Activated CD8-positive, alpha-beta memory T cell treated with anti-CD3 and anti-CD28 coated beads, Interleukin-2, amount 50 U/mL, for 24 hours (primary cell): ENCODE results near the gene KRT17.
"Not testable (repeated sequence)": the region's sequence is repeated elsewhere in the genome, so short reads cannot be mapped to it uniquely, and the experiment has no call there.

ENCODE experiments used
- DNase-seq: peaks from one replicate; pipeline ENCODE4 v3.0.0-alpha.2; 2020; ENCODE audit errors: extremely low read depth

Gene KRT17

DNA sequence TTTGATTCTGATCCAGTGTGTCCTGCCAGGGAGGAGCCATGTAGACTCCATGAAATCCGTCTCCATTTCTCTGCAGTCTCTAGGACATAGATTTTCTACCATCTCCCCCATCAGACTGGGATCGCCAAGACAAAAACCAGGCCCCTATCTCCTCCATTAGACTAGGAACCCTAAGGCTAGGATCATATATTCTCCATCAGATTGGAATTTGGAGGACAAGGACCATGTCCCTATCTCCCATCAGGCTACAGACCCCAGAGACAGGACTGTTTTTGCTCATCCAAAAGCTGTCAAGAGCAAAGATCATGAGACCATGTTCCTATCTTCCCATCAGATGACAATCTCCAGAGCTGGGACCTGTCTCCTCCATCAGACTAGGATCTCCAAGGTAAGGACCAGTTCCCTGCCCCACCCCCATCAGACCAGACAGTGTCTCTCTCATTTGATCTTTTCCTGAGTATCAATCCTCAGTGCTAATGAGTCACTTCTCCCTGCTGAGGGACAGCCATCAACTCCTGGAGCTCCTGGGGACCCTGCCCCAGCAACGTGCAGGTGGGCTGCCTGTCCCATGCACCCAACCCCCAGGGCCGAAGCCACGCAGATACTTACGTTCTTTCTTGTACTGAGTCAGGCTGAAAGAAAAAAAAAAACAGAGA lies 4.3 kb downstream of the KRT17 start:
- DNase-seq = not testable (repeated sequence)

DNA sequence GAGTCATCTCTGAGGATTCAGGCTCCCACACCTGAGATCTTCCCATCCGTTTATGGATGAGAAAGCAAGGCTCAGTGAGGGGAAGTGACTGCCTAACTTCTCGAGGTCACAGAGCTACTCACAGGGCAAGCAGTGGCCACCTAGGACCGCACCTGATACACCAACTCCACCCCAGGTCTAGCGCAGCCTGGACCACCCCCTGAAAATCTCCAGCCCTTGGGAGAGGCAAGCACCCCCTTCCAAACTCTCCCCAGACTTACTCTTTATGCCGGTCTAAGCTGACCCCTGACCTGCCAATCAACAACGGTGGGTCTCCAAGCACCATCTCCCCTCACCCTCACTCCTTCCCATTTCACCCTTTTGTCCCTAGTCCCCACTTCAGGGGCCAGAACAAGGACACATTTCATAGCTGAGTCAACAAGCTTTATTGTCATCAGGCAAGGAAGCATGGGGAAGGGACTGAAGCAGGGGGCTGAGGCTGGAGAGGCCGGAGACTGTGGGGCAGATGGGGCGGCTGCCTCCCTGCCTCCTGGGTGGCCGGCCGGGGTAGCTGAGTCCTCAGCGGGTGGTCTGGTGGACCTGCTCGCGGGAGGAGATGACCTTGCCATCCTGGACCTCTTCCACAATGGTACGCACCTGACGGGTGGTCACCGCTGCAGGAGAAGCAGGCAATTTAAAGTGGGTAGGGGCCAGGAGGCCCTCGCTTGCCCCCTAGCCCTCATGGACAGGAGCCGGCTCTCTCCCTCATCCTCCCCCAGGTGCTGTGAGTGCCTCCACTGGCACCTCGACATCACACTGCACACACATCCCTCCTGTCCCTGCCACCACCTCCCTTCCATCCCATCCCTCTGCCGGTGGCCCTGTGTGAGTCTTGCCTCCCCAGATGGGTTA lies 5.1 kb downstream of the KRT17 start:
- DNase-seq = no peak

DNA sequence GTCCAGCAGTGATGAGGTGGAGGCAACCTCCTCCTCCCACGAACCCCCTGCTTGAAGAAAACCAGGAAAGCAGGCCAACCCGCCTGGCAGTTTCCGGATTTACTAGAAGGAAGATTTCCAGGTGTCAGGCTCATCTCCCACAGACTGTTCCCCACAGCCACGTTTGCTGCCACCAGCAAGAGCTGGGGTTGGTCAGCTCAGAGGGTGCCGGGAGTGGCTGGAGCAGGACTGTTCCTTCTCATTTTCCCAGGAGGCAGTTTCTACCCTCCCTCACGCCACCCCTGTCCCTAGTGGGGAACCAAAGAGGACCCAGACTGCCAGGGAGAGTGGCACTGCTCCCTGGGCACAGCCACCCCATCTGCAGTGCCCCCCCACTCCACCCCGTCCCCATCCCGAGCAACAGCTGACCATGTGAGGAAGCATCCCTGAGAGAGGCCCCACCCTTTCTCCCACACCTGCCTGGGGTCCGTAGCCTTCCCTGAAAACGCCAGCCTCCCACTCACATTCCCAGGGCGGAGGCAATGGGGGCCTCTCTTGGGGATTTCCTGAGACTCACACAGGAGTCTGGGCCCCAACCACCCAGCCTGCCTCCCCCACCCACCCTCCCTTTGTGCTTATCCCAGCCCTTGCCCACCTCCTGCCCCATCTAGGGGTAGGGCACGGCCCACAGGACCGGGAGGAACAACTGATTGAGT lies 5.9 kb downstream of the KRT17 start:
- no peak for DNase-seq

DNA sequence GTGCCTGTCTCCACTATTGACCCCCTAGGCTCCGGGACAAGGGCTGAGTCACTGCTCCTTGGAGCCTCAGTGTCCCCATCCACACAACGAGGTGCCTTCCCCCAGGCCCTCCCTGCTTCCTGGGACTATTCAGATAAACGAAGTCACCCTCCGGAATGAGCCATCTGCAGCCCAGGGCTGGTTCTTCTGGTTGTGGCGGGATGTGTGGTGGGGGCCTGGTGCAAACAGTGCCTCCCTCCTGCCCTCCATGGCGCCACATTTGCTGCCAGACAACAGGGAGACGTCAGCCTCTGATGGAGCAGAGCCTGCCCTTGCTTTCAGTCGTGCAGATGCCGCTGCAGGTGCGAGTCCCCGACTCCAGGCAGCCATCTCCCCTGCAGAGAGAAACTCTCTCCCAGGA lies 6.7 kb downstream of the KRT17 start:
- DNase-seq = no peak

DNA sequence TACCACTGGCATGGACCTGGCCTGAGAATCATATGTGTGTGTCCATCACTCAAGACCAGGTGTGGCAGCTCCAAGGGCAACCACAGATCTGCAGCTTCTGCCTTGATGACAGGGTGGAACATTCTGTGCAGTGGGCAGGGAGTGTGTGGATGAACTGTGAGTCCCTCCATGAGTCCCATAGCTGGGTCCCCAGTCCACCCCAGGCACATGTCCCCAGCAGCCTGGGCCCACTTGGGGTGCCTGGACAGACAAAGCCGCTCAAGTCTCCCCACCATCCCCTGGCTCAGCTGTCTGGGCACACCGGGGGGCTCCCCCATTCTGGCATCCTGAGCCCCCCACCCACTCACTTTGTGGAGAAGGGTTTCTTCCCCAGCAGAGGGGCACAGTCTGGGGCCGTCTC lies 7.2 kb downstream of the KRT17 start:
- DNase-seq = no peak

DNA sequence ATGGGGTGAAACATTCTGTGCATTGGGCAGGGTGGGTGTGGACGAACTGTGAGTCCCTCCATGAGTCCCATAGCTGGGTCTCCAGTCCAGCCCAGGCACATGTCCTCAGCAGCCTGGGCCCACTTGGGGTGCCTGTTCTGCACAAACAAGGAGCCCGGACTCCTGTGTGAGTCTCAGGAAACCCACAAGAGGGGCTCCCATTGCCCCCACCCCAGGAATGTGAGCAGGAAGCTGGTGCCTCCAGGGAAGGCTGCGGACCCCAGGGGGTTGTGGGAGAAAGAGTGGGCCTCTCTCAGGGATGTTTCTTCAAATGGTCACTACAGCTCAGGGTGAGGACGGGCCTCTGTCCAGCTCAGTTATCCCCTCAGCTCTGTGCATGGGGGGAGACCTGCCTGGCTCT lies 7.9 kb downstream of the KRT17 start:
- not testable (repeated sequence) for DNase-seq

DNA sequence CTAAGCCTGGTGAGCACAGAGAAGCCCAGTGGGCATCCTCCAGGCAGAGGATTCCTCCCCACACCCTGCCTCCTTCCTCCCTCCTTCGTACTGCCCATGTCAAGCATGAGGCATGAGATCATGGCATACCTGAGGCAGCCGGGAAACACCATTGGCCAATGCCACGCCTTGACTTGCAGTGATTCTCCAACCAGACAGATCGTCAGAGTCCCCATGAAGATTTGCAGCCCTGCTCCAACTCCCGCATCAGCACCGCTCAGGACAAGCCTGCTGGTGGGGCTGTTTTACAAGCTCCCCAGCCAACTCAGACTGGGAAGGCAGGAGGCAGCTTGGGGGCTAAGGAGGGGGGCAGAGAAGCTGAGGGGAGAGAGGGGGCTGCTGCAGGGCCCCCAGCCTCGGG lies 8.9 kb downstream of the KRT17 start:
- DNase-seq = no peak

DNA sequence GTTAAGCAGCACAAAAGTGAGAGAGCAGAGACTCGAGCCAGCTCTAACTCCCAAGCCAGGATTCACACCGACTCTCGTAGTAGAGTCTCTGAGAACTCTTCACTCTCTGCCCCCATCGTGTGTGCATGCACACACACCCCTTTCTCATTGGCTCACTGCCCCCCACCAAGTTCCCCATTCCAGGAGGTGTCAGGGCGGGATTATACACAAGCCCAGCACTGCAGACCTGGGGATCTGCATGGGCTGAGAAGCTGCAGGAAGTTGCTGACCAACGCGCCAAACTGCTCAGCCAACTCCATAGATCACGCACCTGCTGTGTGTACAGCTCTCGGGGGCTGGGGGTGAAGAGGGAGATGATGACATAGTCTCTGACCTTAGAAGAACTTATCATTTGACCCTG lies 9.6 kb downstream of the KRT17 start:
- DNase-seq = not testable (repeated sequence)

DNA sequence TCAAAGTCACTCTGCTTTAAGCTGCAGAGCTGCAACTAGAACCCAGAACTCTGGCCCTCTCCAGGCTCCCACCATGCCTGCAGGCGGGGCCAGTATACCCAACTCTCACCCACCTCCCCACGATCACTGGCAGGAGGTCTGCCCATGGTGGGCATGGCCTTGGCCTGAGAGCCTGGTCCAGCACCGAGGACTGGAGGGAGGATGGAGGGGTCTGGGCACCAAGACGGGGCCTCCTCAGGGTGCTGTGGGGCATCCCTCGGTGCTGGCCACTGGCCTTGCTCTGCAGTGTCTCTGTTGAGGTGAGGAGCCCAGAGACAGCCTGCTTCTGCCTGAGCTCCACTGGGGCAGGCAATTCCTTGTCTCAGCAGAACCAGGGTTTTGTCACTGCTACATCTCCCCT lies 10.3 kb downstream of the KRT17 start:
- DNase-seq = no peak

DNA sequence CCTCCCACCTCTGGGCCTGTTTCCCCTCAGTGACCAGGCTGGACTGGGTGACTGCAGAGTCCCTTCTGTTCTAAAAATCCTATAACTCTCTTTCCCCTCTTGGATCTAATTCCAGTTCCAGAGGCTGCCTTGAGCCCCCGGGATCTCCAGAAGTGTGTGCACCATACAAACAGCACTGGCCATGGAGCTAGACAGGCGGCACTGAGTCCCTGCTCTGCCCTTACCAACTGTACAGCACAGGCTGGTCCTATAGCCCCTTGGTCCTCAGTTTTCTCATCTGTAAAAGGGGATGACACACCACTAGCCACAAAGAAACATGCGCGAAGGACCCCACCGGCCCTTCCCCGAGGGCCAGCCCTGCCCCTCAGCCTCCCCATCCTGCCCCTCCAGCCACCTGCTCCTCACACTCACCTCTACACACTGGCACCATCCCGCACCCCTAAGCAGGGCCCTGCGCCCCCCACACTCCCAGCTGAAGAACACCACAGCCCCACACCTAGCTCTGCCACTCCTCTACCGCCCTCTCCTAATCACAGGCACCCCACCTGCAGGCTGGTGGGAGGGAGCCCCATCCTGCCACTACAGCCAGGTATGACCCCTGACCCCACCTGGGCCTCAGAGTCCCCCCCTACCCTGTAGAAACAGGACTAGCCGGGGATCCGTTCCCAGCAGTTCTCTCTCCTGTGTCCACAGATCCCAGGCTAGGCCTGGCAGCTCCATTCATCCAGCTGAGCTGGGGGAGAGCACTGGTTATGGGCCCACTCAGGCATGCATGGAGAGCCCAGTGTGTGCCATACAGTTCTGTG lies 10.9 kb downstream of the KRT17 start:
- DNase-seq = no peak

DNA sequence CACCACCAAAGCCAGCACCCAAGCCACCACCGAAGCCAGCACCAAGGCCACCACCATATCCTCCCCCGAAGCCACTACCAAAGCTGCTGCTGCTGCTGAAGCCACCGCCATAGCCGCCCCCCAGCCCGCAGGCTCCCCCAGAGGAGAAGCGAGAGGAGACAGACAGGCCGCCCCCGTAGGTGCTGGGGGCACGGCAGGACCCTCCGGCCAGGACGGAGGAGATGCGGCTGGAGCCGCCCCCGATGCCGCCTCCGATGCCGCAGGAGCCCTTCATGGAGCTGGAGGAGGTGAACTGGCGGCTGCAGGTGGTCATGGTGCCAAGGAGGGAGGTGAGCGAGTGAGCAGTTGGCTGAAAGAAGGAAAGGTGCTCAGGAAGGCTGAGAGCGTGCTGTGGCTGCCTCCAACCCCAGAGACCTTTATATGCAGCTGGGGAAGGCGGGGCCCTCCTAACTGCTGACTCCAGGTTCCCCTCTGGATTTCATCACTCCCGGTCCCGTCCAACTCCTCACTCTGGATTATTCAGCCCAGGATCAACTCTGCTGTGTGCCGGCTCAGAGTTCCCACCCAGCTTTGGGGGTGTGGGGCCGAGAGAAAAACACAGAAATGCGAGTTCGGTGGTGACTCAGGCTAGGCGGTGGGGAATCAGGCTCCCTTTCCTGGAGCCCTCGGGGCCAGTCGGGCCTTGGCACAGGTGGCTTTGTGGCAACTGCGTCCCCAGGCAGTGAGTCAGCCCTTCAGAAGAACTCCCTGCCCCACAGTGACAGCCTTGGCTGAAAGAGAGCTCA lies 11.8 kb downstream of the KRT17 start, which contains the start of gene KRT16:
TSS of gene KRT16 (minus strand) at position 392 of the 785 bp plus-strand sequence. CDS start at position 313, 79 bp downstream.
- not testable (repeated sequence) for DNase-seq

DNA sequence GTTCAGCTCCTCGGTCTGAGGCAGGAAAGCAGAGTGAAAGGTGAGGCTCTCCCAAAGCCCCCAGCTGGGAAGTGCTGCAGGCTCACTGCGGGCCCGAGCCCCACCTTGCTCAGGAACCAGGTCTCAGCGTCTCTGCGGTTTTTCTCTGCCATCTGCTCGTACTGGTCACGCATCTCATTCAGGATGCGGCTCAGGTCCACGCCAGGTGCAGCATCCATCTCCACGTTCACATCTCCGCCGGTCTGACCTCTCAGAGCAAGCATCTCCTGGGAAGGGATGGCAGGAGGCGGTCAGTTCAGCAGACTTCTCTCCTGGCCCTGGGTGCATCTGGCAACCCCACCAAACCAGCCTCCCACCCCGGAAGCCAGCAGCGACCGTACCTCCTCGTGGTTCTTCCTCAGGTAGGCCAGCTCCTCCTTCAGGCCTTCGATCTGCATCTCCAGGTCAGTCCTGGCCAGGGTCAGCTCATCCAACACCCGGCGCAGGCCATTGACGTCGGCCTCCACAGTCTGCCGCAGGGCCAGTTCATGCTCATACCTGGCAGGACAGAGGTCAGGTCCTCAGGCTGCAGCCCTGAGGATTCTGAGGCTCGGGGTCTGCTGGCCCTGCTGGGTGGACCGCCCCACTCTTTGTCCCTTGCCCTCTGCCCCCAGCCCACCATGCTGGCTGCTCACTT lies 13.3 kb downstream of the KRT17 start:
- DNase-seq = no peak

DNA sequence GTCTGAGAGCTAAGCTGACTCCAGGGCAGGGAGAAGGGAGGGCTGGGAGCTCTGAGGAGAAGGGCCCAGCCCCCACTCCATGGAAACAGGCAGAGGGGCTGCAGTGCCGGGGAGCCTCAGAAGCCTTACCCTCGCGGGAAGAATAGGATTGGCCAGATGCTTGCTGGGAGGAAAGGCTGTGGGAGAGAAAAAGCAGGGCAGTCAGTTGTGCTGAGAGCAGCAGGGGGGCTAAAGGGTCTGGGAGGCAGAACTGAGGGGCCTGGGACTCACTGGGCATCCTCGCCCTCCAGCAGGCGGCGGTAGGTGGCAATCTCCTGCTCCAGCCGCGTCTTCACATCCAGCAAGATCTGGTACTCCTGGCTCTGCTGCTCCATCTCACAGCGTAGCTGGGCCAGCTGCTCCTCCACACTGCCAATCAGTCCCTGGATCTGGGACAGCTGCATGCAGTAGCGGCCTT lies 14.3 kb downstream of the KRT17 start:
- not testable (repeated sequence) for DNase-seq

DNA sequence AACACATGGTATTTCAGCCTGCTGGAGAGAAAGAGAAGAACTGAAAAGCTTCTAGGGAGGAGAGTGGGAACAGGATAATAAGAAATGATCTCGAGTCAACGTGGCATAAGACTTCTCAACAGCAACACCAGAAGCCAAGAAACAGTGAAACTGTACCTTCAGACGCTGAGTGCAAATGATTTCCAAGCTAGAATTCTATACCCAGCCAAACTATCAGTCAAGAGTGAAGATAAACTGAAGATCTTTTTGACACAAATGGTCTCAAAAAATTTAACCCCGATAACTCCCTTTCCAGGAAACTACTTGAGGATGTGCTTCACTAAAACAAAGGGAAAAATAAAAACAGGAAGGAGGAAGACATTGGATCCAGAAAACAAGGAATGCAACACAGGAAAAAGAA lies 17.4 kb downstream of the KRT17 start:
- DNase-seq = not testable (repeated sequence)

DNA sequence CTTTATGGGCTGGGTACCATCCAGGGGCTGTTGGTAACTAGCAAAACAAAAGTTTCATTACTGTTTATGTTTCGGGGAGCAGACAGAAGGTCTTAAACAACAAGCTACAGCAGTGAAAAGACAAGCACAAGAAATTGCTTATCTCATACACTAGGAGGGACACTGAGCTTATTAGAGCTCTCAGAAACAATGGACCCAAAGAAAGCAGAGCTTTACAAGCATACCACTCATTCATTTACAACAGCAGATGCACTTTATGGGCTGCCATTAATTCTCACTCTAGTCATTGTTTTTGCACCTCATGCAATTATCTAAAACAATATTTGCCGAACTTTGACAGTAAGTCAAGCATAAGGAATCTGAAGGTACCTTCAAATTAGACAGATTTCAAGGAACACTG lies 21.9 kb downstream of the KRT17 start:
- DNase-seq = no peak

DNA sequence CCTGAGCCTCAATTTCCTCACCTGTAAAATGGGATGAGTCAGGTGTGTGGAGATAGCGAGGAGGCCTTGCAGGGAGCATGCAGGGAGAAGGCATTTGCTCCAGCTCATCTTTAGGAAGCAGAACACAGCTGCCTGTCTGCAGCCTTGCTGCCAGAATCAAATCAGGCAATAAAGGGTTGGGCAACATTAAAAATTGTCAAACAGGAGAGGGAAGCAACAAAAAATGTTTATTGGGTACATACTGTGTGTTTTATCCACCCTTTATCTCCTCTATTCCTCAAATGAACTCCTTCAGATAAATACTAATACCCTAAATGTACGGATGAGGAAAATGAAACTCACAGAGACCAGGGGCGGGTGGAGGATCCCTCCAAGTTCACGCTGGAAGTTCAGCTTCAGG lies 24.1 kb downstream of the KRT17 start:
- no peak for DNase-seq

DNA sequence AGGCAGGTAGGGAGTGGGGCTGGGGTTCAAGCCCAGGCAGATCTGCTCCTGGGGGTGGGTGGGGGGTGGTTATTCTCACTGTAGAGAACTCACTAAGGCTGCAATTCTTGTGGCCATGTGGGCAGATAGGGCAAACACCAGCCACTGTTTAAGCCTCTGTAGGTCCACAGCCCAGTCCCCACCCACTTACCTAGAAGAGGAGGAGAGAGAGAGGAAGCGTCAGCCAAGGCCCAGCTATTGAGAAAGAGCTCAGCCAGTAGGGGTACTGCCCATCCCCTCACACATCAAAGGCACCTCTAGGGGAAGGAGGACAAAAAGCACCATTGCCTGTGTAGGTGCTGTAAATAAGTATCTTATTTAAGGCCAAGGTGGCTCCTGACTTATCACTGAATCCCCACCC lies 24.7 kb downstream of the KRT17 start:
- DNase-seq = no peak

DNA sequence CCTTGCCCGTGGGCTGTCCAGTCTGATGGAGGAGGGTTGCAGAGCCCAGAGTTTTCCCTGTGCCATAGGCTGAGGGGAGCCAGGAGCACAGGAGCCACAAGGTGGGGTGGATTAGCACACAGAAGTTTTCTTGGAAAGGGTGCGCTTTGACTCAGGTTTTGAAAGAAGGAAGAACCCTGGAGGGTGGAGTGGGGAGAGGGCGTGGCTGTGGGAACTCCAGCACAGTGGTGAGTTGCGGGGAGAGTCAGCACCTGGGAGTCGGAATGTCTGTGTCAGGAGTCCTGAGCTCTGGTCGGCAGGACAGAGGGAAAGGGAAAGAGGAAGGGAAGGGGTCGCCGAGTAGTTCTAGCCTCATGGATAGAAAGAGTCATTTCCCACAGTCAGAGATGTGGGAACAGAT lies 28.8 kb downstream of the KRT17 start:
- DNase-seq = no peak

DNA sequence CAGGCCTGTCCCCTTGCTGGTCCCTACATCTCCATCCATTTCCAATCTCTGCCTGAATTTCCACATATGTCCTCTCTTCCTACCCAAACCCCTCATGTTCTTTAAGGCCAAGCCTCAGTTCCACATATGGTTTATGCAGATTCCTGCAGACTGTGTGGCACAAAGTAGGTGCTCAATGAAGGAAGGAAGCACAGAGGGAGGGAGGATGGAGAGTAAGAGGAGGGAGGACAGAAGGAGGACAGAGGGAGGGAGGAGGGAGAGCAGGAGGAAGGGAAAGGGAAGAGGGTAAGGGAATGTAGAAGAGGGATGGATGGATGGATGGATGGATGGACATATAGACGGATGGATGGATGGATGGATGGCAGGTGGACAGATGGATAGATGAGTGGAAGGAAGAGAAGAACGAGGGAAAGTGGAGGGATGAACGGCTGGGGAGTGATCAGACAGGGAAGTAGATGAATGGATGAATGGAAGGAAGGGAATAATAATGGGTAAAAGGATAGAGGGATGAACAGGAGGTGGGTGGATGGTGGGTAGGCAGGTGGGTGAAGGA lies 29.9 kb downstream of the KRT17 start:
- no peak for DNase-seq
